Stimulated activated CD4-positive, alpha-beta T cell treated with anti-CD3 and anti-CD28 coated beads, Interleukin-15, amount 100 ng/mL, for 24 hours (primary cell): ENCODE data around the gene CACHD1.

ENCODE experiments used
- DNase-seq: peaks from one replicate; pipeline ENCODE4 v3.0.0-alpha.2; 2020

CACHD1 gene

GRCh38 chr1:64525116-64525686, 55.3 kb downstream of the CACHD1 start:
- no peak for DNase-seq

- DNase-seq = no peak
Observed at GRCh38 chr1:64526312-64526711, 56.4 kb downstream of the CACHD1 start.

GRCh38 chr1:64527165-64527564, 57.2 kb downstream of the CACHD1 start:
- DNase-seq = no peak

GRCh38 chr1:64527786-64528185, 57.9 kb downstream of the CACHD1 start:
- no peak for DNase-seq

- DNase-seq = no peak
Observed at GRCh38 chr1:64530969-64531692, 61.2 kb downstream of the CACHD1 start.

GRCh38 chr1:64532646-64533045, 62.7 kb downstream of the CACHD1 start:
- DNase-seq = no peak

GRCh38 chr1:64535938-64536835, 66.3 kb downstream of the CACHD1 start:
- no peak for DNase-seq

- no peak for DNase-seq
Observed at GRCh38 chr1:64536836-64537490, 67.0 kb downstream of the CACHD1 start.

GRCh38 chr1:64537942-64538341, 68.0 kb downstream of the CACHD1 start:
- DNase-seq = peak; percentile 15

- no peak for DNase-seq
Observed at GRCh38 chr1:64538389-64538788, 68.5 kb downstream of the CACHD1 start.

- no peak for DNase-seq
Observed at GRCh38 chr1:64539289-64539688, 69.4 kb downstream of the CACHD1 start.

- no peak for DNase-seq
Observed at GRCh38 chr1:64539781-64540218, 69.9 kb downstream of the CACHD1 start.

GRCh38 chr1:64540265-64540791, 70.4 kb downstream of the CACHD1 start:
- DNase-seq = no peak

GRCh38 chr1:64542118-64542517, 72.2 kb downstream of the CACHD1 start:
- DNase-seq = no peak

GRCh38 chr1:64543831-64544230, 73.9 kb downstream of the CACHD1 start:
- DNase-seq = no peak

- no peak for DNase-seq
Observed at GRCh38 chr1:64545118-64545843, 75.4 kb downstream of the CACHD1 start.

- no peak for DNase-seq
Observed at GRCh38 chr1:64546013-64546412, 76.1 kb downstream of the CACHD1 start.

GRCh38 chr1:64549464-64550239, 79.7 kb downstream of the CACHD1 start:
- DNase-seq = no peak

GRCh38 chr1:64550510-64550909, 80.6 kb downstream of the CACHD1 start:
- no peak for DNase-seq

- no peak for DNase-seq
Observed at GRCh38 chr1:64550946-64551605, 81.1 kb downstream of the CACHD1 start.

- DNase-seq = no peak
Observed at GRCh38 chr1:64553285-64553684, 83.4 kb downstream of the CACHD1 start.
